Testis (tissue), 3 donors: Measurements from ENCODE around the gene ARID5B. TPM values are rescaled to one million over a fixed set of nuclear protein-coding genes. Genes with fewer than 3 reads are reported as not detected.

ENCODE experiments used
- DNase-seq: peaks from one replicate; pipeline ENCODE4 v3.0.0-alpha.2; 2019
- H3K27ac ChIP-seq, 2 donors: fragments of 200-600 bp; sonication (generic); one replicate each; pipeline ENCODE4 v1.5.1; 2019
- H3K27me3 ChIP-seq: fragments of 200-600 bp; sonication (generic); one replicate; pipeline ENCODE4 v1.5.1; 2019
- H3K36me3 ChIP-seq: fragments of 200-600 bp; sonication (generic); one replicate; pipeline ENCODE4 v1.5.1; 2017; ENCODE audit warnings: low read depth; ENCODE audit errors: missing control alignments
- H3K4me1 ChIP-seq: fragments of 200-600 bp; sonication (generic); one replicate; pipeline ENCODE4 v1.5.1; 2019
- H3K4me3 ChIP-seq, 2 donors: fragments of 200-600 bp; sonication (generic); one replicate each; pipeline ENCODE4 v1.5.1; 2017 to 2019
- H3K9me3 ChIP-seq: fragments of 200-600 bp; sonication (generic); one replicate; pipeline ENCODE4 v1.5.1; 2017
- POLR2A ChIP-seq: fragments of 450-650 bp; IDR thresholded peaks from one replicate; pipeline ENCODE4 v1.6.1; 2017; ENCODE audit warnings: antibody characterized with exemption, mild to moderate bottlenecking, moderate library complexity
- WGBS, 2 donors: methylation state at CpG; one replicate each; pipeline ENCODE4 v1.1.5; 2018; 5-methylcytosine and 5-hydroxymethylcytosine counted together
- intact Hi-C: fragments of 100-400 bp; cut with DNase I; formaldehyde crosslinking; loops from one replicate; pipeline ENCODE4 v1.15.1; 2023; ENCODE audit warnings: low total_unique reads
- polyA plus RNA-seq: library from polyadenylated mRNA; stranded (reverse); fragments of 350-450 nt; fragmentation: Illumina TruSeq; extraction: RNeasy Lipid Tissue Mini Kit (QIAGEN cat#74804); gene quantifications from one replicate; pipeline ENCODE4 v1.2.3, GENCODE V29; 2014; ENCODE audit warnings: low read depth, low replicate concordance; ENCODE audit not compliant: insufficient read depth
- total RNA-seq, 2 donors: library from RNA; depleted of rRNA; stranded (reverse); fragments of >200 nt; gene quantifications; one replicate each; pipeline ENCODE4 v1.2.3, GENCODE V29; 2016
- TF ChIP-seq, protein P1 (sequence below), 3 experiments: fragments of 450-650 bp in 2 of 3; fragments of 200-600 bp in 1 of 3; sonication (generic) in 1 of 3; IDR thresholded peaks; one replicate each; pipeline ENCODE4 v1.5.1; 2016 to 2019; ENCODE audit warnings: antibody characterized with exemption in 3 of 3, mild to moderate bottlenecking in 2 of 3, moderate library complexity in 1 of 3

Gene ARID5B
- total and polyA plus RNA-seq, 3 donors from 2014 or later: 14.3 to 73.6 (median 52.1) TPM

DNA sequence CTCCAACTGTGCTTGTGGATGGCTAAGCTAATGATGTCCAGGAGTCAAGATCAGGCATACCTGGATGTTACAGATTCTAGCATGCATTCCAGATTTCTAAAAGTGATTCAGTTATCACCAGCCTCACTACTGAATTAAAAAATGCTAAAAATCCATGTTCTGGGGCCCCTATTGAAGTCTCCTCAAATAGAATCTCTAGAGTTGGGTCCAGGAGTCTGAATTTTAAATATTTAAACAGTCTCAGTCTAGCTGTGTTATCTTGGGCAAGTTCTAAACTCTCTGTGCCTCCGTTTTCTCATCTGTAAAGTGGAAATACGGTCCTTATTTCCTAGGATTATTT lies 5.0 kb downstream of the ARID5B start:
- H3K27me3 ChIP-seq: no peaks in the 10 kb centered on the region
- intact Hi-C loops: no loop called here
- WGBS, 2 donors: 89 to 97% methylated on average over 2 of the region's 2 CpGs
- peaks cover 9% of the 10 kb centered on the region for H3K4me1 ChIP-seq
- no peak for DNase-seq
- H3K27ac ChIP-seq: no peak overlapping the region
- no peaks in the 10 kb centered on the region for H3K36me3 ChIP-seq
- no peaks in the 10 kb centered on the region for H3K9me3 ChIP-seq
- H3K4me3 ChIP-seq: no peak overlapping the region
- TF ChIP-seq, protein P1, sequence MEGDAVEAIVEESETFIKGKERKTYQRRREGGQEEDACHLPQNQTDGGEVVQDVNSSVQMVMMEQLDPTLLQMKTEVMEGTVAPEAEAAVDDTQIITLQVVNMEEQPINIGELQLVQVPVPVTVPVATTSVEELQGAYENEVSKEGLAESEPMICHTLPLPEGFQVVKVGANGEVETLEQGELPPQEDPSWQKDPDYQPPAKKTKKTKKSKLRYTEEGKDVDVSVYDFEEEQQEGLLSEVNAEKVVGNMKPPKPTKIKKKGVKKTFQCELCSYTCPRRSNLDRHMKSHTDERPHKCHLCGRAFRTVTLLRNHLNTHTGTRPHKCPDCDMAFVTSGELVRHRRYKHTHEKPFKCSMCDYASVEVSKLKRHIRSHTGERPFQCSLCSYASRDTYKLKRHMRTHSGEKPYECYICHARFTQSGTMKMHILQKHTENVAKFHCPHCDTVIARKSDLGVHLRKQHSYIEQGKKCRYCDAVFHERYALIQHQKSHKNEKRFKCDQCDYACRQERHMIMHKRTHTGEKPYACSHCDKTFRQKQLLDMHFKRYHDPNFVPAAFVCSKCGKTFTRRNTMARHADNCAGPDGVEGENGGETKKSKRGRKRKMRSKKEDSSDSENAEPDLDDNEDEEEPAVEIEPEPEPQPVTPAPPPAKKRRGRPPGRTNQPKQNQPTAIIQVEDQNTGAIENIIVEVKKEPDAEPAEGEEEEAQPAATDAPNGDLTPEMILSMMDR (IDR thresholded peaks at IDR 0.05): no peak
- no peak for TF ChIP-seq POLR2A

DNA sequence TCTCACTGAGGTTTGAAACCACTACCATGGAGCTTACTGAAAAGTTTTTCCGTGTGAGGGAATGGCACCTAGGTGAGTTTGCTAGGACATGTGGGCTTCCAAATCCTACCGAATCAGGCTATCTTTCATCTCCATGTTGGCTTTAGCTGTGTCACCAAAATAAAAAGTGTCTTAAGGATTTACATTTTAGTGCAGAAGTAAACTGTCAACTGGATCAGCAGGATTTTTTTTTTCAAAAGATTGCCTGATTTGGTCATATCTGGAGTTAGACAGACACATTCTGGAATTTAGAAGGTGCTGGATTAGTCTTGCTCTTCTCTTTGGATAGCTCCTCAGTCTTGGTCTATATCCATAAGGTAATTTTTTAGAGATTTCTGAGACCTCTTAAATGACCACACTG lies 5.5 kb downstream of the ARID5B start:
- WGBS, 2 donors: 82 to 88% methylated on average over 2 of the region's 2 CpGs
- H3K36me3 ChIP-seq: no peaks in the 10 kb centered on the region
- no peaks in the 10 kb centered on the region for H3K27me3 ChIP-seq
- H3K9me3 ChIP-seq: no peaks in the 10 kb centered on the region
- intact Hi-C loops: no loop called here
- DNase-seq: no peak
- H3K4me3 ChIP-seq: no peak overlapping the region
- peak overlapping the region in 1 of 2 donors; percentile 20 for H3K27ac ChIP-seq
- TF ChIP-seq, protein P1 (IDR thresholded peaks at IDR 0.05): no peak
- no peak for TF ChIP-seq POLR2A
- peaks cover 9% of the 10 kb centered on the region for H3K4me1 ChIP-seq

DNA sequence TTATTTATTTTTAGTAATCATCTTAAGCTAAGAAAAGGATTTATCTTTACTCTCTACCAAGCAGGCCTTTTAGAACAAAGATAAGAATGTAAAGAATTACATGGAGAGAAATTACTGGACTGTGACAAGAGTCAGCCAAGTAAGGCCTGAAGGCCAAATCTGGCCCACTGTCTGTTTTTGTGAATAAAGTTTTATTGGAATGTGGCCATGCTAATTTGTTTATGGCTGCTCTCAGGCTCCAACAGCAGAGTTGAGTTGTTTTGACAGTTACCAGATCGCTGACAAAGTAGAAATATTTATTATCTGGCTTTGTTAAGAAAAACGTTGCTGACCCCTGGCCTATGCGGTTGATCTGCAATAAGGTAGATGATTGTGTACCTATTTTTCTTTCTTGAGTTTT lies 6.1 kb downstream of the ARID5B start:
- no peak overlapping the region for H3K27ac ChIP-seq
- H3K4me1 ChIP-seq: peaks cover 9% of the 10 kb centered on the region
- H3K36me3 ChIP-seq: no peaks in the 10 kb centered on the region
- no peaks in the 10 kb centered on the region for H3K27me3 ChIP-seq
- TF ChIP-seq, protein P1 (IDR thresholded peaks at IDR 0.05): no peak
- no peak for TF ChIP-seq POLR2A
- whole genome bisulfite sequencing, 2 donors: 86 to 93% methylated on average over 3 of the region's 3 CpGs
- no peak for DNase-seq
- no peak overlapping the region for H3K4me3 ChIP-seq
- intact Hi-C loops: no loop called here
- H3K9me3 ChIP-seq: no peaks in the 10 kb centered on the region

DNA sequence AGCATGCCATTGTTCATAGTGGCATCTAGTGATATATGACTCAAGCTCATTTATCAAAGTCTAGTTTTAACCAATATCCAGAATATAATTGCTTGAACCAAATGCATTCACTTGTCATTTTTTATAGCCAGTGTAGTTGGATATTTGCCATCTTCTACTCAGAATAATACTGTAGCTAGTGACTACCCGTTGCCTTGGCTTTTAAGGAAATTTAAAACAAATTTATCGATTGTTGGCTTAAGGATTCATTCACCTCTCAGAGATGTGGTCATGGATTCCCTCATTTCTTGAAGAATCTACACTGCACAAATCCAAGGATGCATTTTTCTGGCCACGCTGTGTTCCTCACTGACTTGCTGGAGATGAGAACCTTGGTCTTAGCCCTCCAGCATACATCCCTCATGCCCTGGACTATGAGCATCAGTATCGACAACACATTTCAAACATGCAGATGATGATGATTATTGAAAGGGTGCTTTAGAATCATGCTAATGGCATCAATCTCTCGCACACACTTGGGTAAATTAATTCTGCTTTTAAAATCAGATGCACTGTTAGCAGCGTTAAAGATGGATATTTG lies 8.8 kb downstream of the ARID5B start:
- Histone ChIP-seq H3K4me1 (no peaks in the 10 kb centered on the region), H3K27me3 (no peaks in the 10 kb centered on the region), H3K9me3 (no peaks in the 10 kb centered on the region), H3K36me3 (no peaks in the 10 kb centered on the region), H3K27ac (no peak overlapping the region), H3K4me3 (no peak overlapping the region)
- 93 to 95% methylated on average over 6 of the region's 6 CpGs for WGBS, 2 donors
- DNase-seq: no peak
- intact Hi-C loops: no loop called here
- TF ChIP-seq, protein P1 (IDR thresholded peaks at IDR 0.05): no peak
- no peak for TF ChIP-seq POLR2A

DNA sequence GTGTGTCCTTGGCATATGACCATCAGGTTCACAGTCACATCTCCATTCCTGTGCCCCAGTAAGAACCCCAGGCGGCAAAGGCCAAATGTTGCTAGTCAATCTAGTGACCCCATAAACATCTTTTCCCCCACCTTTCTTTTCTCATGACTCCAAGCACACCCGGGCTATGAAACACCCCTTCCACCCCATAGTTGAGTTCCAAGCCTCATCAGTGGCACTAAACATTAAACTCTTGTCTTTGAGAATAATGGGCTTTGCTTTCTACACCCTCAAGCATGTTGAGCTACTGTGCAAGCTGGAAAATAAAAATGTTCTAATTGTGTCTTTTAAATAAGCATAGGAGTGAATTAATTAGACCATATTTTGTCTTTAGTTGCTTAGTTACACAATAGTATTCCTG lies 9.4 kb downstream of the ARID5B start:
- WGBS, 2 donors: 77 to 88% methylated on average over 2 of the region's 2 CpGs
- no peaks in the 10 kb centered on the region for H3K36me3 ChIP-seq
- H3K9me3 ChIP-seq: no peaks in the 10 kb centered on the region
- no peak overlapping the region for H3K4me3 ChIP-seq
- H3K27me3 ChIP-seq: no peaks in the 10 kb centered on the region
- no peak overlapping the region for H3K27ac ChIP-seq
- TF ChIP-seq, protein P1 (IDR thresholded peaks at IDR 0.05): no peak
- no peak for TF ChIP-seq POLR2A
- no peak for DNase-seq
- intact Hi-C loops: no loop called here
- no peaks in the 10 kb centered on the region for H3K4me1 ChIP-seq
